Measurements from ENCODE around the gene MEGF8.

The MEGF8 gene

GRCh38 chr19:42353341-42354015, 28.0 kb downstream of the MEGF8 start:
- no peak for DNase-seq

DNA sequence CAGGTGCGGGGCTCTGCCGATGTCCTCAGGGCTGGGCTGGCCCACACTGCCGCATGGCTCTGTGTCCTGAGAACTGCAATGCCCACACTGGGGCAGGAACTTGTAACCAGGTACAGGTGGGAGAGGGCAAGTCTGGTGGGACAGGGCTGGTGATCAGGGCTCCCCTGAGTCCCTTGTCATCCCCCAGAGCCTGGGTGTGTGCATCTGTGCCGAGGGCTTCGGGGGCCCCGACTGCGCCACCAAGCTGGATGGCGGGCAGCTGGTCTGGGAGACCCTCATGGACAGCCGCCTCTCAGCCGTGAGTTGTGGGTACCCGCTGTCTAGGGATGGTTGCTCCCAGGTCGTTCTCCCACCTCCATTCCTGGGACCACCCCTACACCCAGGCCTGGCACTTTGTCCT, 30.5 kb downstream of the MEGF8 start:
- no peak for DNase-seq

DNA sequence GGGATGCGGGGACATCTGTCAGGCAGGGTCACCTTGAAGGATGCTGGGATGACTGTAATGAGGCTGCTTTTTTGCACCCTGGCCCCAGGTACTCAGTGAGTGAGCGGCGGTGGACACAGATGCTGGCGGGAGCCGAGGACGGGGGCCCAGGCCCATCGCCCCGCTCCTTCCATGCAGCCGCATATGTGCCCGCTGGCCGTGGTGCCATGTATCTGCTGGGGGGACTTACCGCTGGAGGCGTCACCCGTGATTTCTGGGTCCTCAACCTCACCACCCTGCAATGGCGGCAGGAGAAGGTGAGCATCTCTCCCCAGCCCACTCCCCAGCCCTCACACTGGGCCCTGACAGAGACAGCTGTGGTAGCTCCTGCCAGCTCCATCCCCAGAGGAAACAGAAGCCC, 31.3 kb downstream of the MEGF8 start:
- DNase-seq, result no peak

DNA sequence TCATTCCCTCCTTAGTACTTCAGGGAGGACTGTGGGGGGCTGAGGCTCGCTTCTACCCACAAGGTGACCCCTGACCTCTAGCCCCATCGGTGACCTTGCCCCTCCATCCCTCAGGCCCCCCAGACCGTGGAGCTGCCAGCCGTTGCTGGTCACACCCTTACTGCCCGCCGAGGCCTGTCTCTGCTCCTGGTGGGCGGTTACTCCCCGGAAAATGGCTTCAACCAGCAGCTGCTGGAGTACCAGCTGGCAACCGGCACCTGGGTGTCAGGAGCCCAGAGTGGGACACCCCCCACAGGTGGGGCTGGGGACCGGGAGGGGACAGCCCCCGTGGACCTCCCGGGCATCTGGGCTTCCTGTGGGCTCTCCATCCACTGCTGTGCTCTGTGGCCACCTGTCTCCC, 31.9 kb downstream of the MEGF8 start:
- DNase-seq, result no peak

DNA sequence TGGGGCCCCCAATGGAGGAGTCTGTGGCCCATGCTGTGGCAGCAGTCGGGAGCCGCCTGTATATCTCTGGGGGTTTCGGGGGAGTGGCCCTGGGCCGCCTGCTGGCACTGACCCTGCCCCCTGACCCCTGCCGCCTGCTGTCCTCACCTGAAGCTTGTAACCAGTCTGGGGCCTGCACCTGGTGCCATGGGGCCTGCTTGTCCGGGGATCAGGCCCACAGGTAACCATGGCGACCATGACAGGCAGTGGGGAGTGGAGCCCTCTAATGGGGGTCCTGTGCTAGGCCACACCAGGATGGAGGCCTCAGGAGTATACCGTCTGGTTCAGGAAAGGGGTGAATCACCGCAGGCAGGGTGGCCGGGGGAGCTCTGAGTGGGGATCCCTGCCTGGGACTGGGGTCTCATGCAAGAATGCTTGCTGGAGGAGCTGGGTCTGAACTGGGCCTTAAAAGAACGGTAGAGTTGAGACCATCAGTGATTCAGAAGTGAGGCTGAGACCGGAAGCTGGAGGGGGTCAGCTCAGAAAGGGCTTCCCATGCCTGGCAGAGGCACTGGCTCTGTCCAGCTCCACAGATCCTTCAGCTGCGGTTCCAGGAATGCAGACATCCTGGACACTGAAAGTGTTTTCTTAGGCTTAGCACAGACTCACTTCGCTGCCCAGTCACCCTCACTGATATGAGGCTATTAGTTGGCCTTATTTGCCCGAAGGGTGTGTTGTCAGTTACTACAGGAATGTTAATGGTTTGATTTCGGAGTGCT, 35.5 kb downstream of the MEGF8 start:
- no peak for DNase-seq

DNA sequence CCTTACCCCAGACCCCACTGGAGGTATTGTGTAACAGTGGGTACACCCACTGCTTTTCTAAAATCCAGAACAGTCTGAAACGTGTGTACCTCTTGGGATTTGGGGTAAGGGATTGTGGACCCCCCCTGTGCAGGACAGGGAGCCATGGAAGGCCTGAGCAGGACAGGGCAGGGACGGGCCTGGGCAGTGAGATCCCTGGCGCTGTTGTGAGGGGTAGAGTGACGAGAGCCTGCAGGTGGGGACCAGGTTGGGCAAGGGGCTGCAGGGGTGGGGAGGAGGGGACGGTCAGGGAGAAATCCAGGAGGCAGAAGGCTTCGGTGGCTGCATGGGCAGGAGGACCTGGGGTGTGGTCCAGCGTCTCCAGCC, 36.1 kb downstream of the MEGF8 start:
- DNase-seq, result no peak

DNA sequence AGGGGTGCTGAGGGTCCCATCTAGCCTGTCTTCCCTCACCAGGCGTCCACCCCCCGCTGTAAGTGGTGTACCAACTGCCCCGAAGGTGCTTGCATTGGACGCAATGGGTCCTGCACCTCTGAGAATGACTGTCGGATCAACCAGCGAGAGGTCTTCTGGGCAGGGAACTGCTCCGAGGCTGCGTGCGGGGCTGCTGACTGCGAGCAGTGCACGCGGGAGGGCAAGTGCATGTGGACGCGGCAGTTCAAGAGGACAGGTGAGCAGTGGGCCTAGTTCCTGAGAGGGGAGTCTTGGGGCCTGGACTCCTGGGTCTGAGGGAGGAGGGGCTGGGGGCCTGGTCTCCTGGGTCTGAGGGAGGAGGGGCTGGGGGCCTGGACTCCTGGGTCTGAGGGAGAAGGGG, 36.9 kb downstream of the MEGF8 start:
- DNase-seq, result no peak

- no peak for DNase-seq
Measured at GRCh38 chr19:42362891-42363440, 37.5 kb downstream of the MEGF8 start.

- DNase-seq, result peak in 3 of 56 donors; percentile 0 to 51 (median 16)
Measured at GRCh38 chr19:42363614-42364346, 38.3 kb downstream of the MEGF8 start.

DNA sequence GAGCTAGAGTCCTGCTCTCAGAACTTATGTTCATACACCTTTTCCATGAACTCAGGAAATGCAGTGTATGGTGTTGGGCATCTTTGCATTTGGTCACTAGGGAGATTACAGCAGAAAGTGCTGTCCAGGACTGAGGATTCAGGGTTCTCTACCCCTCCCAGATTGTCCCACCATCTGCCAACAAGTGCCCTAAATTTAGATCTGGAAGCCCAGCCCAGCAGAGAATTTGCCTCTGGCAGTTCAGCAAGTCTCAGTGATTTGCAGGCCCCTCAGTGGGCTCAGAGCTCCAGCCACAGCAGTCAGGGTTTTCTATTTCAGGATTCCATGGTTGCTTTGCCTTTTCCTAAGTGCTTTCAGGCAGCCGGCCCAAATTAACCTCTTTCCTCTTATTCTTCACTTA, 41.2 kb downstream of the MEGF8 start:
- no peak for DNase-seq

- no peak for DNase-seq
Measured at GRCh38 chr19:42367929-42368328, 42.5 kb downstream of the MEGF8 start.

DNA sequence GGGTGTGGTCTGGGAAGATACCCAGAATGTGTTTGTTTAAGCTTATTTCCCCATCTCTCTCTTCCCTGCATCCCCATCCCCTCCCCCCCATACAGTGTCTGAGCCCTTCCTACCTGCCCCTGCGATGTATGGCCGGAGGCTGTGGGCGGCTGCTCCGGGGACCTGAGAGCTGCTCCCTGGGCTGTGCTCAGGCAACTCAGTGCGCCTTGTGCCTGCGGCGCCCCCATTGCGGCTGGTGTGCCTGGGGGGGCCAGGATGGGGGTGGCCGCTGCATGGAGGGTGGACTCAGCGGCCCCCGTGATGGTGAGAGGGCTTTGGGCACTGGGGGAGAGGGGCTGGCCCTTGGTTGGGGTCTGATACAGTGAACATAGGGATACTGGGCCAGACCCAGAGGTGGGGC, 42.9 kb downstream of the MEGF8 start:
- DNase-seq, result no peak

DNA sequence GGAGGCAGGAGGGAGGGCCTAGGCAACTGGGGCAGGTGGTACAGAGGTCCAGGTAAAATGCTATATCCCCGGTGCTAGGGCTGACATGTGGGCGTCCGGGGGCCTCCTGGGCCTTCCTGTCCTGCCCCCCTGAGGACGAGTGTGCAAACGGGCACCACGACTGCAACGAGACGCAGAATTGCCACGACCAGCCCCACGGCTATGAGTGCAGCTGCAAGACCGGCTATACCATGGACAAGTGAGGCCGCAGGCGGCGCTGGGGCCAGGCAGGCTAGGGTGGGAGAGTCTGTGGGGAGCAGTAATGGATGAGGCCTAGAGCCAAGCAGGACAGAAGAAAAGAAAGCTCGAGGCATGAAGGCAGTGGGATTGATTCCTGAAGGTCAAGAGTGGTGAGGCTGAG, 43.3 kb downstream of the MEGF8 start:
- DNase-seq, result no peak

- DNase-seq, result no peak
Measured at GRCh38 chr19:42369433-42370067, 44.1 kb downstream of the MEGF8 start.

GRCh38 chr19:42370068-42370520, 44.7 kb downstream of the MEGF8 start:
- DNase-seq, result no peak

DNA sequence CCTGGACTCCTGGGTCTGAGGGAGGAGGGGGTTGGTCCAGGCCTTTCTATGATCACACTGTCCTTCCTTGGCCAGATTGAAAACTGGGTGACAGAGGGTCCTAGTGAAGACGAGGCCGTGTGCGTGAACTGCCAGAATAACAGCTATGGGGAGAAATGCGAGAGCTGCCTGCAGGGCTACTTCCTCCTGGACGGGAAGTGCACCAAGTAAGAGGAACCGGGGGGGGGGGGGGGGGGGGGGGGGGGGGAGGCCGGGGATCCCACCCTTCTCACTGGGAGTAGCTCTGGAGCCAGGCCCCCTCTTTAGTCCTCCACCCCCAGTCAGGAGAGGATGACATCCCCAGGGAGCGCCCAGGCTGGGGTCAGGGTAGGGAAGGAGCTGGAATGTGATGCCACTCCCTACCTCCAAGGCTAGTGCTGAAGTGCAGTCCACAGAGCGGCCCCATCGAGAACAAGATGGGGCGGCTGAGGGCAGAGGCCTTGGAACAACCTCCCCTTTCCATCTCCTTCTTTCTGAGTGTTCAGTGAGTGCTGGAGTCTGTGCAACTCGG, 45.3 kb downstream of the MEGF8 start:
- DNase-seq, result no peak

DNA sequence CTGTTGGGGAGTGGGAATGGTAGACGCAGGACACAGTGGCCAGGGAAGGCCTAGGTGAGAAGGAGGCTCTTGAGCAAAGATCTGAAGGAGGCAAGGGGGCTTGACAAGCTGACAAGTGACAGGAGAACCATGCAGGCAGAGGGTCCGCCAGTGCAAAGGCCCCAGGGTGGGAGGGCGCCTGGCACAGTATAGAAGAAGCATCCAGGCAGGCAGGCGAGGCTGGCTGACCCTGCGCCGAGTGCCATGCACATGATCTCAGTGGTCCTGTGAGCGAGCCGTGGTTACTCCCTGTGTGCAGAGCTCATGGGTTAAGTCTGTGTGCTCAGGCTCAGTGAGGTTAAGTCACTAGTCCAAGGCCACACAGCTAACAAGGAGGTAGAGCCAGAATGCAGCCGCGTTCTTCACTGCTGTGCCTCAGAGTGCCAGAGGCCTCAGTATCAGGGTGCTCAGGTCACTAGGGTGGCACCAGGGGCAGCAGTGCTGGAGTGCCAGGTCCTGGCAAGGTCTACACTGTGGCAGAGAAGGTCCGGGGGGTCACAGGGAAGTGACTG, 49.5 kb downstream of the MEGF8 start:
- no peak for DNase-seq

DNA sequence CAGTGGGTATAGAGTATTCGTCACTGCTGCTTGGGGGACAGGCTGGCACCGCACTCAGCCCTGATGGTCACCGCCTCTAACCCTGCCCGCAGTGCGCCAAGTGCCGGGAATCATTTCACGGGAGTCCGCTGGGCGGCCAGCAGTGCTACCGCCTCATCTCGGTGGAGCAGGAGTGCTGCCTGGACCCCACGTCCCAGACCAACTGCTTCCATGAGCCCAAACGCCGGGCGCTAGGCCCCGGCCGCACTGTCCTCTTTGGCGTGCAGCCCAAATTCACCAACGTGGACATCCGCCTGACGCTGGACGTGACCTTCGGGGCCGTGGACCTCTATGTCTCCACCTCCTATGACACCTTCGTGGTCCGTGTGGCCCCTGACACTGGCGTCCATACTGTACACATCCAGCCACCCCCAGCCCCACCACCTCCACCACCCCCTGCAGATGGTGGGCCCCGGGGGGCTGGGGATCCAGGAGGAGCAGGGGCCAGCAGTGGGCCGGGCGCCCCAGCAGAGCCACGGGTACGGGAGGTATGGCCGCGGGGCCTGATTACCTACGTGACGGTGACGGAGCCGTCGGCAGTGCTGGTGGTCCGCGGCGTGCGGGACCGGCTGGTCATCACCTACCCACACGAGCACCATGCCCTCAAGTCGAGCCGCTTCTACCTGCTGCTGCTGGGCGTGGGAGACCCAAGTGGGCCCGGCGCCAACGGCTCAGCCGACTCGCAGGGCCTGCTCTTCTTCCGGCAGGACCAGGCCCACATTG, 50.2 kb downstream of the MEGF8 start:
- no peak for DNase-seq

DNA sequence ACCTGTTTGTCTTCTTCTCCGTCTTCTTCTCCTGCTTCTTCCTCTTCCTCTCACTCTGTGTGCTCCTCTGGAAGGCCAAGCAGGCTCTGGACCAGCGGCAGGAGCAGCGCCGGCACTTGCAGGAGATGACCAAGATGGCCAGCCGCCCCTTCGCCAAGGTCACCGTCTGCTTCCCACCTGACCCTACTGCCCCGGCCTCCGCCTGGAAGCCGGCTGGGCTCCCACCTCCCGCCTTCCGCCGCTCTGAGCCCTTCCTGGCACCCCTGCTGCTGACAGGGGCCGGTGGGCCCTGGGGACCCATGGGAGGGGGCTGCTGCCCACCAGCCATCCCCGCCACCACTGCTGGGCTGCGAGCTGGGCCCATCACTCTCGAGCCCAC, 50.7 kb downstream of the MEGF8 start:
- no peak for DNase-seq
